ENCODE measurements around the gene ADSS2.
"Not testable (repeated sequence)": the region's sequence is repeated elsewhere in the genome, so short reads cannot be mapped to it uniquely, and the experiment has no call there.

ADSS2 gene

DNA sequence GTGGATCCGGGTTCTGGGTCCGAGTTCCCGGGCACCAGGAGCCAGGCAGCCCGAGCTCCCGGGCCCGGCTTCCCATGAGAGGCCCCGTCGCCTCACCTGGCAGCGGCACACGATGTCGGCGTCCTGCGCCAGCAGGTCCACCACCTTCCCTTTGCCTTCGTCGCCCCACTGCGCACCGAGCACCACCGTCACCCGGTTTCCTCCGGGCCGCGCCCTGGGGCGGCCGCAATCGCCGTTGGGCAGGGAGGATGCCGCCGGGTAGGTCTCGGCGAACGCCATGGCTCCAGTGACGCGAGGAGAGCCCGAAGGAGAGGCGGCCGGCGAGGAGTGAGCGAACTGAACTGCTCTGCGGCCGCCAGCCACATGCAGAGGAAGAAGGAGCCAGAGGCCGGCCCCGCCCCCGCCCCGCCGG lies at the start of gene ADSS2:
Gene ADSS2, minus strand, starts transcription at position 371 of the 412 bp plus-strand sequence. Its CDS starts 92 bp downstream, at position 279.
- no peak for DNase-seq

DNA sequence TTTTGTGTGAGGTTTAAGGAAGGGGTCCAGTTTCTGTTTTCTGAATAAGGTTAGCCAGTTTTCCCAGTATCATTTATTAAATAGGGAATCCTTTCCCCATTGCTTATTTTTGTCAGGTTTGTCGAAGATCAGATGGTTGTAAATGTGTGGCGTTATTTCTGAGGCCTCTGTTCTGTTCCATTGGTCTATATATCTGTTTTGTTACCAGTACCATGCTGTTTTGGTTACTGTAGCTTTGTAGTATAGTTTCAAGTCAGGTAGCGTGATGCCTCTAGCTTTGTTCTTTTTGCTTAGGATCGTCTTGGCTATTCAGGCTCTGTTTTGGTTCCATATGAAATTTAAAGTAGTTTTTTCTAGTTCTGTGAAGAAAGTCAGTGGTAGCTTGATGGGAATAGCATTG lies 48.8 kb upstream of the ADSS2 start:
- DNase-seq: not testable (repeated sequence)

DNA sequence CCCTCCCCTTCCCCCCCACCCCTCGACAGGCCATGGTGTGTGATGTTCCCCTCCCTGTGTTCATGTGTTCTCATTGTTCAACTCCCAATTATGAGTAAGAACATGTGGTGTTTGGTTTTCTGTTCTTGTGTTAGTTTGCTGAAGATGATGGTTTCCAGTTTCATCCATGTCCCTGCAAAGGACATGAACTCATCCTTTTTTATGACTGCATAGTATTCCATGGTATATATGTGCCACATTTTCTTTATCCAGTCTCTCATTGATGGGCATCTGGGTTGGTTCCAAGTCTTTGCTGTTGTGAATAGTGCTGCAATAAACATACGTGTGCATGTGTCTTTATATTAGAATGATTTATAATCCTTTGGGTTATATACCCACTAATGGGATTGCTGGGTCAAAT lies 47.8 kb upstream of the ADSS2 start:
- not testable (repeated sequence) for DNase-seq

DNA sequence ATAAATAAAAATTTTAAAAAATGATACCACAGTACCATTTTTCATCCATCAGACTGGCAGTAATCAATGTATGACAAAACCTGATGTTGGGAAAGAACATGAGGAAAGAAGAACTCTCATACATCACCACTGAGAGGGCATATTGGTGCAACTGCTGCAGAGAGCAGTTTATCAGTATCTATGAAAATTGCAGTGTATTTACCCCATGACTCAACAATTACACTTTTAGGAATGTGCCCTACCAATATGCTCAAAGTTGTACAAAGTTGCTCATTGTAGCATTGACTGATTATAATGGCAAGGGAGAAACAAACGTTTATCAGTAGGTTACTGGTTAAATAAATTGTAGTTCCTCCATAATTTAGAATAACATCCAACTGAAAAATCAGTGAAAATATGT lies 46.1 kb upstream of the ADSS2 start:
- no peak for DNase-seq

DNA sequence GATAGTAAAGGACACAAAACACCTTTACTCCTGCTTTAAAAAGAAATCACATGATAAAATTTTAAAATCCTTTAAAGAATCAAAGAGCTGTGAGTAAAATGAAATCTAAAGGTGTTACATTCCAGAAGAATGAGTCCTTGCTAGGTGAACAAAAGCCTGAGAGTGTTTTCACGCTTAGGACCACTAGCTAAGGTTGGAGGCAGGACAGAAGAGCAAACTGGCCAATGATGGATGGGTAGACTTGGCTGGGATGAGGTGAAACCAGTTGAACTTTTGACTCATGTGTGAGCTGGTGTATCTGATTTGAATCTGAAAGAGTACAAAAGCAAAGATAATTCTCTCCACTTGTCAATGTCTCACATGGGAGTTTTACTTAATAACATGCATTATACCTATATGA lies 44.5 kb upstream of the ADSS2 start:
- no peak for DNase-seq

DNA sequence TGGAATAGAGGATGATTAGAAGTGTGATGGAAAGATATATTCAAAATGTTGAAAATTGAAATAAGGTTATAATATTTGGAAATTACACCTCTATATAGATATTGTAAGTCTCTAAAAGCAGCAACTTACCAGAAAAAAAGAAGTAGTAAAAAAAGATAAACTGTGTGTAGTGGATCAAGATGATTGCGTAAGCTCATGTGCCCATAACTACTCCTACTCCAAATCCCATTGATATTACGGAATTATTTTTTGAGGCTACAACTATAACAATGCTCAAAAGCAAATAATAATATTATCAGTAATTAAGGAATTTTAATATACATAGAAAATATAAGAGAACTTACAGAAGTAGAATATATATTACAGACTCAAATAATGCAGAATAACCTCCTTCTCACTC lies 42.9 kb upstream of the ADSS2 start:
- DNase-seq: no peak

DNA sequence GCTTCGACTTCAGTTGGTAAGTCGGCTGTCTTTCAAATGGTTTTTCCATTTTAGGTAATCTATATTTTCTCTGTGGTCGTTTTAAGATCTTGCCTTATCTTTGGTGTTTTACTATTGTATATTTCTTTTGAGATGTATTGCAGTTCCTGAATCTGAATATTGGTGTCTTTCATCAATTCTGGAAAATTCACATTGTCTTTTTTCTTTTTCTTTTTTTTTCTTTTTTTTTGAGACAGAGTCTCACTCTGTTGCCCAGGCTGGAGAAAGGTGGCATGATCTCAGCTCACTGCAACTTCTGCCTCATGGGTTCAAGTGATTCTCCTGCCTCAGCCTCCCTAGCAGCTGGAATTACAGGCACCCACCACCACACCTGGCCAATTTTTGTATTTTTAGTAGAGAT lies 33.3 kb upstream of the ADSS2 start:
- DNase-seq: not testable (repeated sequence)

DNA sequence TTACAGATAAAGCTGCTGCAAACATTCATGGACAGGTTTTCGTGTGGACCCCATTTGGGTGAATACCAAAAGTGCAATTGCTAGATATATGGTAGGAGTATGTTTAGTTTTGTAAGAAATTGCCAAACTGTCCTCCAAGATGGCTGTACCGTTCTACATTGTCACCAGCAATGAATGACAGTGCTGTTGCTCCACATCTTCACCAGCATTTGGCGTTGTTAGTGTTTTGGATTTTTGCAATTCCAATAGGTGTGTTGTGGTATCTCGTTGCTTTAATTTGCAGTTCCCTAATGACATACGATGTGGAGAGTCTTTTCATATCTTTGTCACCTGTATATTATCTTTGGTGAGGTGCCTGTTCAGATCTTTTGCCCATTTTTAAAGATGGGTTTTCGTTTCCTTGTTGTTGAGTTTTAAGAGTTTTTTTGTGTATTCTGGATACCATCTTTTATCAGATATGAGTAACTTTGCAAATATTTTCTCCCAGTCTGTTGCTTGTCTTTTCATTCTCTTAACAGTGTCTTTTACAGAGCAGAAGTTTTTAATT lies 21.4 kb upstream of the ADSS2 start:
- DNase-seq: no peak

DNA sequence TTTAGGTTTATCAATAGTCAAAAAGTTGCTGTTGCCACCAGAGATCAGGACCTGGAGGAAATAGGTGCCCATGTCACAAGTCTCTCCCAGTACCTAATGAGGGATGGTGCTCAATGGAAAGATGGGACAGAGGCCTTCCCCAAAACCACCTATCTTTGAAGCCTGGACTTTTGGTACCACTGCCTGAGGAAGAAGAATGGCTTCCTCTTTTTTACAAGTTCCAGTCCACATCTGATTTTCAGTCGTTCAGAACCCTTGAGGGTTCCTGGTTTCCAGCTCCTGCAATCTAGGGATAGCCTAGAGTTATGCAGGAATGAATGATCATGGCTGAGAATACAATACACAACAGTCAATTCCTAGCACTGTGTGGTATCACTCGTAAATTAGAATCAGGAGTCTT lies 15.0 kb upstream of the ADSS2 start:
- no peak for DNase-seq

DNA sequence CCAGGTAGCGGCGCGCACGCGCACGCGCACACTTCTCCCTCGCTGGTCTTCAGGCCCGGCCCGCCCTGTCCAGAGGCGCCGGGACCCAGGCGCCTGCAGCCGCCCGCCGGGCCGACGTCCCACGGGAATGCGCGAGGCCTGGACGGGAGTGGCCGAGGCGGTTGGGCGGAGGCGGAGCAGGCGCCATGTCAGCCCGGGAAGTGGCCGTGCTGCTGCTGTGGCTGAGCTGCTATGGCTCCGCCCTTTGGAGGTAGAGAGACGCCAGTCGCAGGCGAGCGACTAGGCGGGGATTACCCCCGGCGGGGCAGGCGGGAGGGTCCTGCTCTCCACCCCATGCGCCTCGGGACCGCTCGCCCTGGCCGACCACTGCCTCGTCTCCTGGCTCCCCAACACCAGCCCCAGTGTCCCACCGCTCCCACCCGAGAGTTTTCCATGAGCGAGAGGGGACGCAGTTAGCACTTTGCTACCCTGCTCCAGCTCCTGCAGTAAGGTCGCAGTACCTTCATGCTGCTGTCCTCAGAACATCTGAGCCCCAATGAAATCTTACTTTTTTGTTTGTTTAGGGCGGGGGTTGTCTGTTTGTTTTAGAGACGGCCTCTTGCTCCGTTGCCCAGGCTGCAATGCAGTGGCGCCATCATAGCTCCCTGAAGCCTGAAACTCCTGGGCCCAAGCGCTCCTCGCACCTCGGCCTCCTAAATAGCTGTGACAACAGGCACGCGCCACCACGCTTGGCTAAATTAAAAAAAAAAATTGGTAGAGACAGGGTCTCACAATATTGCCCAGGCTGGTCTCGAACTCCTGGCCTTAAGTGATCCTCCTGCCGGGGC lies 9.7 kb upstream of the ADSS2 start, which contains the start of gene CATSPERE:
Gene CATSPERE, plus strand, starts transcription at position 29 of the 827 bp plus-strand sequence. Its CDS starts 157 bp downstream, at position 186.
- peak; percentile 75 for DNase-seq

DNA sequence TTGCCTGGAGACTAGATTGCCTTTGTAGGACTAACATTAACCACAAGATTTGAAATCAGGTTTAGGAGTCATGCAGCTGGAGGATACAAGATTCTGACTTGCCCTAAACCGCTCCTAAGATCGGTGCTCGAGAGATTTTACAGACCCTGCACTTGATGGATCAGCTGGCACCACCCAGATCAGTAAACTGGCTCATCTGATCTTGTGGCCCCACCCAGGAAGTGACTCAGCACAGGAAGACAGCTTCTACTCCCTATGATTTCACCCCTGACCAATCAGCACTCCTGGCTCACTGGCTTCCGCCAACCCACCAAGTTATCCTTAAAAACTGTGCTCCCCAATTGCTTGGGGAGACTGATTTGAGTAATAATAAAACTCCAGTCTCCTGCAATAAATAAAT lies 8.5 kb upstream of the ADSS2 start:
- peak; percentile 19 to 24 for DNase-seq

DNA sequence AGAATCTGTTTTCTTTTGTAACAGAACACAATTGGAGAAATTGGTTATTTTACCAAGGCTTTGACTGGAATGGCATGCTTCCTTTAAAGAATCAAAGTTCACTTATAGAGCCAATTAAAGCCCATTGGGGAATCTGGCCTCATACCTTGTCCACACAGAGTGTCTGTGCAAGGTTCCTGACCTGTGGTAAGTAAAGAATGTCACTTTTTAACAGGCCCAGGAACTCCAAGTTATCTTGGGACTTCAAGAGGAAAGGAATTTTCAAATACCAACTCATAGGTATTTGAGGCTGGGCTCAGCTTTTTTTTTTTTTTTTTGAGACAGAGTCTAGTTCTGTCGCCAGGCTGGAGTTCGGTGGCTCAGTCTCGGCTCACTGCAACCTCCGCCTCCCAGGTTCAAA lies 7.1 kb upstream of the ADSS2 start:
- DNase-seq: no peak

DNA sequence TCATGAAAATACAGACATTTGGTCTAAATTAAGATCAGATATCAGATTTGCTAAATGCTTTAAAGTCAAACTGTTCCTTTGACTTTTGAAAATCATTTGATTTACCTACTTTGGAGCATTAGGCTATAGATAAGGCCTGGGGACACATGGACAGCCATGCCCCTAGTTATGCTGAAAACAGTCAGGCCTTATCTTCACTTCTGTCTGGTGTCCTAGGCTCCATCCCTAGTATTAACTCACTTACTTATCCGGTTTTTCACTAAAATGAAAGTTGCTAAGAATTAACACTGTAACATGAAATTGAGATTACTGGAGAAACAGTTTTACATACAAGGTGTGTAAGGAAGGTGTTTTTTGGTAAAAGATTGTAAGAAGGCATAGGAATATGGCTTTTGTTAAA lies 4.9 kb upstream of the ADSS2 start:
- no peak for DNase-seq

DNA sequence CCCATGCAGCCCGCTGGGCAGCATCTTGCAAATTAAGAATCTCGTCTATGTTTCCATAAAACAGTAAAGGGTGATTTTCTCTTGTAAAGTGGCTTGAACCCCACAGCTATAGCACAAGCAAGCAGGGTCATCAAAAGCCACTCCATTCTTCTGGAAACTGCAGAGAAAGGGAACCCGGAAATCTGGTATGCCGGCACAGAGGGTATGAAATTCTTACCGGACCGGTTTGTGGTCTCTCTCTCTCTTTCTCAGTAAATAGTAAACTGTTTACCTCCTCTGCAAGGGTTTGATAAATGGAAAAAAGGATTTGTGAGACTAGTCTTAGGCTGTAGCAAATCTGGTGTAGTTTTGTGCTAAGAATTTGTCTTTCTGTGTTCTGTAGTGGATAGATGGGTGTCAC lies 2.7 kb upstream of the ADSS2 start:
- no peak for DNase-seq

DNA sequence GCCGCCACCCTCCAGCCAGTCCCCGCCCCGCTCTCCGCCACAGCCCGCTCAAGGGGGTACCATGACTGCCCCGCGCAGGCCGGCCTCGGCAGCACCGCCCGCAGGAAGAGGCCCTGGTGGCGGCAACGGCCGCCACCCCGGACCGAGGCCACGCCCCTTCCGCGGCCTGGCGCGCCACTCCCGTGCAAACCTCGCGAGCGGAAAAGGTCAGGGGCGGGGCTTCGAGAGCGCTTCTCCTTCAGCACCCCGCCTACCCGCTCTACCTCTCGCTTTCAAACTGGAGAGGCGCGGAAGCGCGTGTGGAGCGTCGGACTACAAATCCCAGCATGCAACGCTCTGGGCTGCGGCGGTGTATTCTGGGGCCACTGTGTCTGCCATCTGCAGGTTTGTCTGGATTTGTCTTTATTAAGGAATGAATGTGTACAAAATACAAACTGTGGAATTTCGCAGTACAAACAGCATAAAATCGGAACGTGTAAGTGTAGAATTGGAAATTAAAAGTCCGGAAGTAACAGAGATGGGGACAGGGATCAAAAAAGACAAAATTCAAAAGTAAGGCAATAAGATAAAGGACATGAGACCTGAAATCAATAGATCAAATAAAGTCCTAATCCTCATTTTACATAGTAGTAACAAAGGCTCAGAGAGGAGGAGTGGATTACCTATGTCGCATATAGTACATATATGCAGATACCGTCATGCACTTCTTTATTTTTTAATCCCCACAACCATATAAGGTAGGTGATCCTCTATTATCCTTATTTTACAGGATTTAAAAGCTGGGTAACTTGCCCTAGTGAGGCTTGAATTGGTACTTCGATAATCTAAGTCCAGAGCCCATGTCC lies 464 bp upstream of the ADSS2 start:
- DNase-seq: peak; percentile 99

DNA sequence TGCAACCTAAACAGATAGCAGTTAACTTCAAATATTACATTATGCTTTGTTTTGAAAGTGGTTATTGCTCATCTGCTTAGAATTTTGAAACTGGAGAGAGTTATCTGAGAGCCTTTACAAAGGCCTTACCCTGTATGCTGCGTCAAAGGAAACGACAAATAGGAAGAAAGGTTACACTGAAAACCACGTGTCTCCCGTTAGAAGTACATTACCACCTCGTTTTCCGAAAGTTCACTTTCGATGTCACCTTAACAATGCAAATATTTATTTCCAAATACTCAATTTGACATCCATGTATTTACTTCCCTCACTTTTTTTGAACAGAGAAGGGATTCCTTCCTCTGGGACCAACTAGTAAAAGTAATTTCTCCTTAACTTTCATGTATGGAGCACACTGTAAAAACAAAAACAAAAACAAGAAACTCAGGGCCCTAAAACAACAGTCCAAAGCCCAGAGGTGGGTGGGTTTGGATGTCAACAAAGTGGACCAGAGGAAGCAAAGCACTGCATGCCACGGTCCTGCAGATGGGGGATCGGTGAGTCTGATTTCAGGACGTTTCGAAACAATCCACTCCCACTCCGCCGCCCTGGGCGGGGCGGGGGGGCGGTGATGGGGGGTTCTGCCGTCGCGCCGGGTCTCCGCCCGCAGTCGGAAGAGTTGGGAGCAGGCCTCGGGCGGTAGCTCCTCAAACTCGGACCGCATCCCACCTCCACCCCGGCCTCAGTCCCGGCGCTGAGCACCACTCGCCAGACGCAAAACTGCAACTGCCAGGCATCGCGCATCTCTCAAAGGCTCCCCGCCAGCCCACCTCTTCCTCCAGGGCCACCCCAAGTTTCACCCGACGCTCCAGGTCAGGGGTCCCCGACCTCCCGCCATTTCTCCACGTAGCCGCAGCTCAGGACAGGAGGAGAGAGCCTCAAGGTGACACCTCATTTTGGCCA lies 841 bp downstream of the ADSS2 start:
- DNase-seq: peak; percentile 52 to 59

DNA sequence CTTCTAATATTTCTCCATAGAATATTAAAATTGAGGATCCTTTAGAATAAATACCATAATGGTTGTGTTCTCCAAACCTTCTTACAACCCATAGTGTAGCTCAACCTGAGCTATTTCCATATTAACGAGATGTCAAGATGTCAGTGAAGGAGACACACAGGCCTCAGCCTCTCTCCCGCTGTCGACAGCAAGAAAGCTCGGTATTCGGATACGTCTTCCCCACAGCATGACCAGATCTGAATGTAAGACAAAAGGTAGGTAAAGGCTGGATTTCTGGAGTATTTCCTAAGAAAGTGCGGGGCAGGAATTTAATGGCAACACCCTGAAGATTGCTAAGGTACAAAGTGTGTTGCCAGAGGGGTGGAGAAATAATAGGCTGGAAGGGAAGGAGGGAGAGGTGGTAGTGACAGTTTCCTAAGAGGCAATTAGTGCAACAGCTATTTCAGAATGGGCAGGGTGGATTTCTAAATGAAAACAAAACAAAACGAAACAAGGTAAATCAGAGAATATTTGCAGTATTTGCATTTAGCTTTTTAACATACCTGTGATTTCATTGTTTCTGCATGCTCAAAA lies 1.7 kb downstream of the ADSS2 start:
- DNase-seq: no peak

DNA sequence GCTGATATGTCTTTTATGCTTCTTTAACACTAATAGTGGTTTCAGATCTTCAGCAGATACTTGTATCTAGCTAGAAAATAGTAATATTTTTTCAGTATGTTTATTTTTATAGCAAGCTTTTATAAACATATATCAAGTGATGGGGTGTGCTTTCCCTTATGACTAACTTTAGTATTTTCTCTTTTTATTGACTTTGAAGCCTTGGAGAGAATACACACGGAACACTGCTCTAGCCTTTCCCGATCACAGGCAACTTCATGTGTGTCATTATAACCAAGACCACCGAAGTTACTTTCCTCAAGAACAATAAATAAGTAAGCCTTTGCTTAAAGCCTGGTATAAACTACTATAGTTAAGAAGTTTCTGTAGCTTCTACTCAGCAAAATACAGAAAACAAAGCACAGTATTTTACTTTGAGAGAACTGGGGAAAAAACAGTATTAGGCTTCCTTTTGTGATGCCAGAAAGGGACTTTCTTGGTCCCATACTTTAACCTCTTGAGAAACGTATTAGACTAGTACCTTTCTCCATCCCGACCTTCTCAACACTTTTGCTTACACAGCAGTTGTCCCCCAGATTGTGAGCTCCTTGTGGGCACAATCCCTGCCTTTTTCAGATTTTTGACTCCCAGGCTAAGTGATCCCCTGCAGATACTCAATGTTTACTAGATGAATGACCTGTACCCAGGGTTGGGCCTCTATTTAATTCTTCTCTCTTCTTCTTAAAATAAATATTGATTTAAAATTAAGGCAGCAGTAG lies 3.3 kb downstream of the ADSS2 start:
- no peak for DNase-seq

DNA sequence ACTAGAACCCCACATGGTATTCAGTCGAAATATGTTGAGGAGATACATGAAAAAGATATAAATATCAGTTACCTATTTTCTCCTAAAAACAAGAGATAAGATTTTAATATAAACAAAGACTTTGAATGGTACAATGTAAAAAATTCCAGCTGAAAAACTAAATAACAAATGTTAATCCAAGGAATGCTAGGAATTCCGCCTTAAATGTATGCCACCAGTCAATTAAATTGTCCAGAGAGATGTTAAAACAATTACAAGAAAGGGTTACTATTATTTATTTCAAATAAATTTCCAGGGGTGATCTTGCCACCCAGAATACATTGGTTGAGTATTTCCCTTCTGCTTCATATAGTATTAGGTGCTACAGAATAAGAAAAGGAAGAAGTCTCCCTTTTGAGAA lies 4.2 kb downstream of the ADSS2 start:
- no peak for DNase-seq

DNA sequence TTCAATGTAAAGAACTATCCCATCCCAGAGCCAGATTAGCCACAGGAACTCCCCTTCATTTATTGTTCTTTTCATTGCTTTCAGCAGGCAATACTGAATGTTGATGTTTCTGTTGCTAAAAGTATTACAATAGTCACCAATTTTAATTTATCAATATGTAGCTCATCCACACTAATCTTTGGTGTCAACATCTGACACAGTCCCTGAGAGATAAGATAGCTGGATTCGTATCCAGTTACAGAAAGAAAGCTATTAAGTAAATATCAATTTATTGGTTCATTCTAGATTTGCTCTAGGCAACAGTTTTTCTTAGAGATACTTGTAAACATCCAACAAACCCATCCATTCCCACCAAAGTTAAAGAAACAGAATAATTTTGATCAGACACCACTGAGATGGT lies 4.7 kb downstream of the ADSS2 start:
- no peak for DNase-seq
